ENCODE data around the gene TFDP2. TPM values are rescaled to one million over a fixed set of nuclear protein-coding genes. Genes with fewer than 3 reads are reported as not detected.
A peak's percentile ranks its signal among the peaks of the same experiment; 100 is the strongest.

Gene TFDP2
- total and polyA plus RNA-seq, 9 of the 15 experiments (the other 6 are each of a cell fraction or from before 2014, with no cell fraction given): 95.6 to 179 (median 126) TPM

- intact Hi-C loops (cut with micrococcal nuclease): no loop called here
- ChIA-PET POLR2A (interaction anchor here (0.6 to 1.2 kb wide), 4 partner anchors 9 to 25 kb away, joined by 3 to 4 read pairs (median 3); no protein-coding TSS in a partner anchor), CTCF (ENCODE audit: low intra/inter-chr PET ratio) (no interaction called here)
- Histone ChIP-seq H2AFZ (ENCODE audit: low read depth, low read length) (no peak overlapping the region), H3K9me1 (ENCODE audit: control insufficient read depth, insufficient read depth, low read length) (no peaks in the 10 kb centered on the region), H3K4me2 (ENCODE audit: insufficient read depth, low read length) (no peak overlapping the region), H3K79me2 (ENCODE audit: control insufficient read depth, insufficient read depth, low read length) (no peaks in the 10 kb centered on the region), H3K9me3 (replicated peaks; ENCODE audit: control insufficient read depth, insufficient read depth, low read depth, low read length) (no peaks in the 10 kb centered on the region), H3K27ac (ENCODE audit: extremely low read depth, low read depth, low read length) (no peak overlapping the region), H3K27me3 (ENCODE audit: control insufficient read depth in 2 of 2, insufficient read depth in 2 of 2, low read length in 2 of 2) (no peaks in the 10 kb centered on the region), H4K20me1 (replicated peaks; ENCODE audit: control insufficient read depth, insufficient read depth, low read length) (no peaks in the 10 kb centered on the region), H3K4me3 (no peak overlapping the region), H3K36me3 (ENCODE audit: control insufficient read depth, insufficient read depth, low read length) (peaks cover 36% of the 10 kb centered on the region; the same call in 2 of the 3 replicates), H3K9ac (ENCODE audit: insufficient read depth in 1 of 2, low read depth in 2 of 2, low read length in 2 of 2) (0 out of 4 replicates have a peak overlapping the region, but pooled peaks of 1 of the 2 experiments have one; percentile 8), H3K4me1 (replicated peaks in 1 of 2; ENCODE audit: control insufficient read depth in 2 of 2, insufficient read depth in 2 of 2, low read length in 2 of 2) (no peaks in the 10 kb centered on the region)
- BruUV-seq (replicated peaks): no TSS peak
- DNase-seq (ENCODE audit: extremely low read depth in 1 of 4, low spot score in 3 of 4): no peak
- in situ Hi-C loops (cut with MboI): no loop called here
- ATAC-seq: peak; percentile 29
- 90% methylated on average over 7 of the region's 15 CpGs for WGBS (ENCODE audit: insufficient coverage, low coverage, missing lambda C conversion rate)
- no peak for FAIRE-seq
- TF ChIP-seq RBM22 (IDR thresholded peaks at IDR 0.05; ENCODE audit: low read depth, low read length, poor library complexity, severe bottlenecking): peak; percentile 54
- no peak for TF ChIP-seq ZNF444 (CRISPR knock-in tag; IDR thresholded peaks at IDR 0.05)
- TF ChIP-seq THRB (CRISPR knock-in tag; conservative IDR thresholded peaks at IDR 0.05): 0 out of 2 replicates have a peak, but pooled peaks have one; percentile 34
- TF ChIP-seq POLR2G (IDR thresholded peaks at IDR 0.05; ENCODE audit: low read depth, low read length): peak; percentile 54
- TF ChIP-seq DIDO1 (tag; IDR thresholded peaks at IDR 0.05; ENCODE audit: low read depth): no peak
- 0 out of 2 replicates have a peak, but pooled peaks have one; percentile 25 for TF ChIP-seq POLR2A (conservative IDR thresholded peaks at IDR 0.05)
Observed at GRCh38 chr3:141928631-141929270, 220.6 kb downstream of the TFDP2 start.

Measured in K562 (cell line).